ENCODE measurements around the gene PAAF1.

DNA sequence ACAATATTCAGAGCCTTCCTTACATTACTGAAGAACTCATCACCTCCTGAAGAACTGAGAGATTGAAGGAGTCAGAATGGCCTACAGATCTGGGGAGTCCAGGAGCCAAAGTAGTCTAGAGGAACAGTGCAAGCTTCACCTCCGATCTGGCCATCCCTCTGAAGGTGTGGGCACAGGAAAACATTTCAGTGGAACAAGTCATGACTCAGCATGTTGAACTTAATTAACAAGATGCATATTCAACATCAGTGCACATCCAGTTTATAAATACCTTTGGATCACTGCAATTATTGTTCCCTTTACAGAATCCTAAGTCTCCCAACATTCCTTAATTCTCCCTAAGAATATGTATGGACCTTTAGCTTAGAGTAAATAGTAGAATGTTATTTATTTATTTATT lies 25.5 kb downstream of the PAAF1 start:
- TF ChIP-seq CTCF (IDR thresholded peaks at IDR 0.05 in 4 of 5, conservative IDR thresholded peaks at IDR 0.05 in 1 of 5) (no peak), POLR2A (IDR thresholded peaks at IDR 0.05) (no peak)
